NCI-H526 treated with DMSO at 0.1 percent for 48 hours (cell line): ENCODE measurements around the gene TRIM44.
"Not testable (repeated sequence)": the region's sequence is repeated elsewhere in the genome, so short reads cannot be mapped to it uniquely, and the experiment has no call there.

Experiments used
- DNase-seq: peaks from one replicate; lab custom pipeline; 2025; lab: John Stamatoyannopoulos, UW

Gene TRIM44

DNA sequence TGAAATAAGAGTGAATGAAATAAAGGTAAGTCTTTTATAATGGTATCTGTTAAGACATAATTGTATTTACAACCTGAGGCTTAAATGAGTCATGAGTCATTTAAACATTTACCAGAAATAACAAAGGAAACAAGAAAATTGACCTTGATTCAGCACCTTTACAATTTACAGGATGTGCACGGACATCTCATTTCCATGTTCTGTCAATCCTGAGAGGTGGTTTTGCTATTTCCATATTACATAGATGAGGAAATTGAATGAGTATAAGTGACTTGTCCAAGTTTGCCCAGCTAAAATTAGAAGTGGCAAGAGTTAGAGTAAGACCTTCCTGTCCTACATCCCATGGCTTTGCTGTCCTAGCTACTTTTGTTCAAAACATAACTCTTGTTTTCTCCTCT, 89.1 kb downstream of the TRIM44 start:
- no peak for DNase-seq

DNA sequence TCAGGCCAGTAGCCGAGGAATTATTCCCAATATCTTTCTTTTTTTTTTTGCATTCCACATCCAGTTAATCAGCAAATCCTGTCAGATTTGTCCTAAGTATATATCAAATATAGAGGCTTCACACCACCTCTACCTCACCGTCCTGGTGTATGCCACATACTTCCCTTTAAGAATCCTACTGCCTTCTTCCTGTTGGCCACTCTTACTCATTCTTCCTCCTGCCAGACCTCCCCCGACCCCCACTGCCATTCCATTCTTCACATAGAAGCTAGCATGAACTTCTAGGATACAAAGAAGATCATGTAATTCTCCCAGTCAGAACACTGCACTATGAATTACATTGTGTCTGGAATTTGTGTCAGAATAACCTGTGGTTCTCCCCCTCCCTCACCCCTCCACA, 89.5 kb downstream of the TRIM44 start:
- no peak for DNase-seq

- not testable (repeated sequence) for DNase-seq
Observed at GRCh38 chr11:35753573-35753972, 91.0 kb downstream of the TRIM44 start.

DNA sequence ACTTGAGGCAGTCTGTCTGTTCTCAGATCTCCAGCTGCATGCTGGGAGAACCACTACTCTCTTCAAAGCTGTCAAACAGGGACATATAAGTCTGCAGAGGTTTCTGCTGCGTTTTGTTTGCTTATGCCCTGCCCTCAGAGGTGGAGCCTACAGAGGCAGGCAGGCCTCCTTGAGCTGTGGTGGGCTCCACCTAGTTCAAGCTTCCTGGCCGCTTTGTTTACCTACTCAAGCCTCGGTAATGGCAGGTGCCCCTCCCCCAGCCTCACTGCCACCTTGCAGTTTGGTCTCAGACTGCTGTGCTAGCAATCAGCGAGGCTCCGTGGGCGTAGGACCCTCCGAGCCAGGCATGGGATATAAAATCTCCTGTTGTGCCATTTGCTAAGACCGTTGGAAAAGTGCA, 97.4 kb downstream of the TRIM44 start:
- not testable (repeated sequence) for DNase-seq

GRCh38 chr11:35761899-35762298, 99.3 kb downstream of the TRIM44 start:
- DNase-seq = no peak

DNA sequence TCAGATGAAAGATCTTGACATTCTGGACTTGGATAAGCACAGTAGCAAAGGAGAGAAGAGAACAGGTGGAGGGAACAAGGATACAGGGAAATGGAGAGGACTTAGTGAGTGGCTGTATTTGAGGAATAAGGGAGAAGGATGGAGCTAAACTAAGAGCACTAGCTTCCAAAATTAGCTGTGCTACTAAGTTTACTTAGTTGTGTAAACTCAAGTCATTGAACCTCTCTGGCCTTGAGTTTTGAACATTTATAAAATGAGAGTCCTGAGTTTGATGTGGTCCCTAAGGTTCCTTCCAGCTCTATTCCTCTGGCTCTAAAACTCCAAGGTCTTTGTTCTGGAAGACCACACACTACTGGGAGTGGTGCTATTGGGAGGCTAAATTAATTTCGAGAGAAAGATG, 100.7 kb downstream of the TRIM44 start:
- no peak for DNase-seq

DNA sequence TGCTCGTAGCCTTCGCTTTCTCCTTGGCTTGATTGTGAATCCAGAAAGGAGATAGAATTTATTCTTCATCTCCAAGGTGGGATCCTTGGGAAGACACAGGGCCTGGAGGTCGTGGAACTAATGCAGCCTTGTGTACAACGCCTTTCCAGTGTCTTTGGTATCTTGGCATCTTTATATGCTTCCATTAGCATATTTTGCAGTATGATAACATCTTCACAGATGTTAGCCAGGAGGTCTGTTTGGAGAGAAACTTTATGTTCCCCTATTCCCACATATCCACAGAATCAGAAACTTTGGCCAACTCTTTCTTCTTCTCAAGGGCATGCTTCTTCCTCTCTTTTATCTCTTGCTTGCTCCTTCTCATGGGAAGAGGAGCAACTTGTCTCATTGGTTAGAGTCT, 101.2 kb downstream of the TRIM44 start:
- no peak for DNase-seq

- DNase-seq = no peak
Observed at GRCh38 chr11:35764417-35764816, 101.8 kb downstream of the TRIM44 start.

DNA sequence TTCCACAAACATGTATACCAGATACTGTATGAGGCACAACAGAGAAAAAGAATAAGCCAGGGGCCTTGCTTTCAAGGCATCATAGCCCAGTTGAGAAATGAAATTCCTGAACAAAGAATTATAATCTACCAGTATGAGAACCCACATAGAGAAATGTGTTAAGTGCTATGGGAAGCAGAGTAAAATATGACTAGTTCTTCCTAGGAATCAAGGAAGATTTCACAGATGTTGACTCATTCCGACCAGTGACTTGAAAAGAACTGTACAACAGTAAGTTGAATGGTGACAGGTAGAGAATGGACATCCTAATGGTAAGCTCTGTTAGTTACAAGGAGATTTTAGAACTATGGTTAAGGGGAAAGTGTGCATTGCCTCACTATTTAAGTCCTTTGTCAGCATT, 102.6 kb downstream of the TRIM44 start:
- DNase-seq = no peak

DNA sequence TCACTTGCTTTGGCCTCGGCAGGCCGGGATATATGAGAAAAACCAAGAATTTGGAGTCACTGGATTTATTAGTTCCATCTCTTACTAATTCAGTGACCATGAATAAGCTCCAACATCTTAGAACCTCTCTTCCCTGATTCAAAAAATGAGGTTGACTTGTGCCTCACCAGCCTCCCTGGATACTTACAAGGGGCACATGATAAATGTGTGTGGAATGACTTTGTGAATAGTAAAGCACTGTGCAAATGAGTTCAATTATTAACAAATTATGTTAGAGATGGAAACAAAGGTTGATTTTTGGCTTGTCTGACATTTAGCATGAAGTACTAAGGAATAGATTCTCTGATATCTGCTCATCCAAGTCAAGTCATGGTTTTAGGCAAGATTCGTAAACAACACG, 104.1 kb downstream of the TRIM44 start:
- no peak for DNase-seq

- DNase-seq = not testable (repeated sequence)
Observed at GRCh38 chr11:35770425-35770824, 107.8 kb downstream of the TRIM44 start.

DNA sequence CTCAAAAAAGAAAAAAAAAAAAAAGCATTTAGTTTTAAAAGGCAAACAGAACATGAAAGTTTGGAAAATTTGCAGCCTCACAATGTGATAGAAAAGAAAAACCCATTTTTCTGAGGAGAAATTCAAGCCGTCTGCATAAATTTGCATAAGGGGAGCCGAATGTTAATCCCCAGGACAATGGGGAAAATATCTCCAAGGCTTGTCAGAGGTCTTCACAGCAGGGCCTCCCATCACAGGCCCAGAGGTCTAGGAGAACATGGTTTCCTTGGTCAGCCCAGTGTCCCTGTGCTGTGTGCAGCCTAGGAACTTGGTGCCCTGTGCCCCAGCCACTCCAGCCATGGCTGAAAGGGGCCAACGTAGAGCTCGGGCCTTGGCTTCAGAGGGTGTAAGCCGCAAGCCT, 109.1 kb downstream of the TRIM44 start:
- no peak for DNase-seq

DNA sequence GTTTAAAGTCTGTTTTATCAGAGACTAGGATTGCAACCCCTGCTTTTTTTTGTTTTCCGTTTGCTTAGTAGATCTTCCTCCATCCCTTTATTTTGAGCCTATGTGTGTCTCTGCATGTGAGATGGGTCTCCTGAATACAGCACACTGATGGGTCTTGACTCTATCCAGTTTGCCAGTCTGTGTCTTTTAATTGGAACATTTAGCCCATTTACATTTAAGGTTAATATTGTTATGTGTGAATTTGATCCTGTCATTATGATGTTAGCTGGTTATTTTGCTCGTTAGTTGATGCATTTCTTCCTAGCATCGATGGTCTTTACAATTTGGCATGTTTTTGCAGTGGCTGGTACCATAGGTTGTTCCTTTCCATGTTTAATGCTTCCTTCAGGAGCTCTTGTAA, 114.7 kb downstream of the TRIM44 start:
- DNase-seq = not testable (repeated sequence)

GRCh38 chr11:35778943-35779342, 116.4 kb downstream of the TRIM44 start:
- DNase-seq = not testable (repeated sequence)

- DNase-seq = no peak
Observed at GRCh38 chr11:35779409-35779808, 116.8 kb downstream of the TRIM44 start.

DNA sequence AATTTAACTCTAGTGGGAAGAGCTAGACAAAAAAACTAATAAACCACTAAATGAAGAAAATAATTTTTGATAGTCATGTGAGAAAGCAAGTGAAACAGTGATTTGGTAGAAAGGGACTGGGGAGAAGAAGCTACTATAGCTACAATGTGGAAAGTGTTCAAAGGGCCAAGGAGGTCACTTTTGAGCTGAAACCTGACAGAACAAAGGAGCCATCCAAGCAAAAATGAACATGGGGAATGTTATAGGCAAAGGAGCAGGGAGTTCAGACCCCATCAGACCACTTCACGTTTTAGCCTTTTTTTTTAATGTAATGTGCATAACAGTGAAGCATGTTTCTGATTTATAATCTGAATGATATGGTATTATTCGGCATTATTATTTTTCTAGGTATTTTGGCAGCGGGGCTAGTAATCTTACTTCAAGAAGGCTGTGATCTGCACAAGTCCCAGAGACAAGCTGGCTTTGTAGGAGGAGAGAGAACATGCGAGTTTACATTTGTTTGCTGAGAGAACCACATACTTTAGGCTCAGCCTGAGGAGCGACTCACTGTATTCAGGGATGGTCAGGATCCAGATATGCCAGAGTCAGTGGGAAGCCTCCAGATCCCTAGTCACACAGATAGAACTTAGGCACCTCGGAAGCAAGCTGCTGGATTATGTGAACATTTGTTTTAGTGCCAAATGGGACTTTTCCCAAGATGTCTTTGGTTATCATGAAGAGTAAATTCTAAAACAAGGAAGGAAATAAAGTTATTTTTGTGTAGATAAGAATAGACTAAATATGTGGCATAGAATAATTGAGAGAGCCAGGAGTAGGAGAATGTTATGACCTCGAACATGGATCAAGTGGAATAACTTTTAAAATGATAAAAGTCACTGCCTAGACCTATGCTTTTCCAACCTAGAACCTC, 118.6 kb downstream of the TRIM44 start:
- no peak for DNase-seq

DNA sequence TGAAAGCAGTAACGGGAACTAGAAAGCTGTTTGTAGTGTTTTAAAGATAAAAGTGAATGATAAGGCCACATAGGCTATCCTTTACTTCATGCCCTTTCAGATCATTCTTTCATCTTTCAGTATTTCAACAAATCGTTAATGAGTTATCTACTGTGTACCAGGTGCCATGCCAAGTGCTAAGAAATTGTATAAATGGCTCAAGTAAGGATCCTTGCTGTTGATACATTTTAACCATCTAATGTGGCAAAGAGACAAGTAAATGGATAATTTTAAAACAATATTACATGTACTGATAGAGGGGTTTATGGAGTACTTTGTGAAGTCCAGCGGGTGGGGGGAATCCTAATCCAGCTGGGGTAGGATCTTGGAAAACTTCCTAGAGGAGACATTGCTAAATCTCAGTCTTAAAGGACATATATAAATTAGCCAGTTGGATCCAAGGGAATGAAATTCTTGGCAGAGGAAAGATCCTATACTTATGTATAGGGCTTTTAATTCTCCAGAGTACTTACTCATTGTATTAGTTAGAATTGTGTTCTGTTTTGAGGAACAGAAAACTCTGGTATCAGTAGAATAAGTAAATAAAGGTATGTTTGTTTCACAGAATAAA, 119.4 kb downstream of the TRIM44 start:
- DNase-seq = no peak

GRCh38 chr11:35783809-35784208, 121.2 kb downstream of the TRIM44 start:
- DNase-seq = no peak

DNA sequence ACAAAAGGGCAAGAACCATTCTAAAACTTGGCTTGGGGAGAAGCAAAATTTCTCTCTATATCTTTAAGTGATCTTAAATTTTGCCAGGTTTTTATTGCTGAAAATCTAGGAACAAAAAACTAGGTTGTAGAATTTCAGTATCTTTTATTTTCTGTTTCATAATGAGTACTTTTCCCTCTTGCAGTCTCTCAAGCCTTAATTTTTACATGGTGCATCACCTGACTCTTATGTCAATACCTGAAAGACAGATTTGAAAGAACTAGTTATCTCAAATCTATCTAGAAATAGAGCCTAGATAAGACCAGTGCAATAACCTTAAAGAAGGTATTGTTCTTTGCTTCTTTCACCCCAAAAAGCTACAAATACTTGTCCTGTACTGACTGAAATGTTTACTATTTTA, 122.1 kb downstream of the TRIM44 start:
- DNase-seq = no peak

DNA sequence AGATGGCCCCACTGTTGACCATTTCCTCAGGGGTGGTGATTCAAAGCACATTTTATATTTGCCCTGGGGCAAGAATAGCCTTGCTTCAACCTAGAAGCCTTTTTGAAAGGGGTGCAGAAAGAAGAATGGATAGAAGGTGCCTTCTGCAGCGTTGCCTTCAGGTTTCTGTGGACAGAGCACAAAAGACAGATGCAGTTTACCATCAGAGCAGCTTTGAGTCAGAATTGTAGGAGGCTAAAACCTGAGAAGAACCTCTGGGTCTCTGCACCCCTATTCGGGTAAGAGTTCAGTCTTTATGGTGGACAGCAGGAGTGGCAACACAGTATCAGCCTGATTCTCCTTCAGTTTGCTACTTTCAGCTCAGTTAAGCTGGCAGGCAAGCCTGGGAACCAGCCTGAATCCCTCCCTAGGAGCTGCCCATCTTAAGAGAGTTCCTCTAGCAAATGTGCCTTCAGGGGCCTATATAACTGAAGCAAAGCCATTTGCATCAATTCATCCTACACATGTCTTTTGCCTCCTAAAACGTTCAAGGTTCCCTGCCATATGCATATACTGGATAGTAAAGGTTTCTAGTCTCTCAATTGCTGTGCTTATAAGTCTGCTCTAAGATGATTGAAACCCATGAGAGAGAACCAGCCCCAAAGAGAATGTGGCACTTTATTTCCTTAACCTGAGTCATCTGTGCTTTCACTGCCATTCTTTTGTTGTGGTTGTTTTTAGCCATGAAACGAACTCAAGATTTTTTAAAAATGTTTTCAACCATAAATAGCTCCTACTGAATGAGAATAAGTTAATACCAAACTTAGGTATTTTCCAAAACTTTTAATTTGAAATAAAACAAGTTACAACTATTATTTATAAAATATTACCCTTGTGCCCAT, 123.0 kb downstream of the TRIM44 start:
- DNase-seq = no peak

DNA sequence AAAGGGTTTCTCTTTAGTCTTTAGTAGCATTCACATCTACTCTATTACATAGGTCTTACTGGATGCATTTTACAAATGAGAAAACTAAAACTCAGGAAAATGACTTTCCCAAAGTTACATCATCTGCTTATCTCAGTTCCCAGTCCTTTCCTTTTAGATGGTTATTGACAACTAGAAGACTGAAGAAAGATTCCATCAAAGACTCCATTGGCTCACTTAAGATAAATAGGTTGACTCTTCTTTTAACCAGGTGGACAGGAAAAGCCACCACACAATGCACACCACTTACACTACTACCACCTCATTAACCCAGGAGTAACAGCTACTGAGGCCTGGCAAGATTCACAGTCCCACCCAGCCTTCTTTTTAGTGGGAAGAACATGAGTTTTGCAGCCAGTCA, 123.6 kb downstream of the TRIM44 start:
- no peak for DNase-seq

- no peak for DNase-seq
Observed at GRCh38 chr11:35787013-35787504, 124.5 kb downstream of the TRIM44 start.
